ENCODE data around the gene GNAS-AS1. TPM values are rescaled to one million over a fixed set of nuclear protein-coding genes. Genes with fewer than 3 reads are reported as not detected.

GNAS-AS1 gene
- total RNA-seq, 1 experiment from 2014 or later: 0.11 TPM

GRCh38 chr20:58895448-58896180, 44.9 kb upstream of the GNAS-AS1 start:
- Histone ChIP-seq H3K9me2 (replicated peaks; ENCODE audit: low read length) (no peaks in the 10 kb centered on the region), H3F3A (ENCODE audit: low read length, unreplicated experiment) (no peaks in the 10 kb centered on the region), H3K27me3 (ENCODE audit: low read length) (no peaks in the 10 kb centered on the region), H3K27ac (ENCODE audit: low read length) (no peak overlapping the region), H3K4me2 (ENCODE audit: low read length) (peak overlapping the region; percentile 78), H3K9ac (ENCODE audit: low read length) (no peak overlapping the region), H3K4me1 (ENCODE audit: insufficient read depth, low read length) (peaks cover 25% of the 10 kb centered on the region), H3K4me3 (ENCODE audit: low read length) (peak overlapping the region; percentile 91; the same call in 1 of the 2 replicates), H4K20me1 (ENCODE audit: low read length) (peaks cover 54% of the 10 kb centered on the region), H3K36me3 (ENCODE audit: low read depth, low read length) (peaks cover 46% of the 10 kb centered on the region; the same call in 1 of the 2 replicates), H2AFZ (ENCODE audit: low read length) (no peak overlapping the region), H3K79me2 (ENCODE audit: low read length) (peaks cover 87% of the 10 kb centered on the region), H3K9me3 (ENCODE audit: low read length) (no peaks in the 10 kb centered on the region)
- ATAC-seq (no peak), DNase-seq (no peak)
- BruUV-seq (replicated peaks): no TSS peak
- intact Hi-C loops (cut with micrococcal nuclease): no loop called here
- ChIA-PET CTCF (no interaction called here), POLR2A (ENCODE audit: unreplicated experiment) (no interaction called here)
- no peak for TF ChIP-seq EZH2 (IDR thresholded peaks at IDR 0.05; ENCODE audit: low read length, unreplicated experiment)
- TF ChIP-seq CTCF (conservative IDR thresholded peaks at IDR 0.05; ENCODE audit: low read depth, low read length): no peak
- no peak for TF ChIP-seq EZH2phosphoT487 (IDR thresholded peaks at IDR 0.05; ENCODE audit: borderline replicate concordance, low read length)

- no peaks in the 10 kb centered on the region for H3F3A ChIP-seq (ENCODE audit: low read length, unreplicated experiment)
- POLR2A ChIA-PET (ENCODE audit: unreplicated experiment): no interaction called here
- peaks cover 80% of the 10 kb centered on the region for H3K79me2 ChIP-seq (ENCODE audit: low read length)
- peaks cover 45% of the 10 kb centered on the region; the same call in 1 of the 2 replicates for H3K36me3 ChIP-seq (ENCODE audit: low read depth, low read length)
- intact Hi-C loops (cut with micrococcal nuclease): loop anchor here (5.0 kb wide), 2 partner anchors 87 to 137 kb away; partner anchors contain the start of genes ATP5F1E and NELFCD
- no peaks in the 10 kb centered on the region for H3K27me3 ChIP-seq (ENCODE audit: low read length)
- no peak overlapping the region for H2AFZ ChIP-seq (ENCODE audit: low read length)
- no peak for DNase-seq
- CTCF ChIA-PET: no interaction called here
- no peaks in the 10 kb centered on the region for H3K9me2 ChIP-seq (replicated peaks; ENCODE audit: low read length)
- TF ChIP-seq EZH2phosphoT487 (IDR thresholded peaks at IDR 0.05; ENCODE audit: borderline replicate concordance, low read length): no peak
- TF ChIP-seq CTCF (conservative IDR thresholded peaks at IDR 0.05; ENCODE audit: low read depth, low read length): no peak
- TF ChIP-seq EZH2 (IDR thresholded peaks at IDR 0.05; ENCODE audit: low read length, unreplicated experiment): no peak
- H3K9me3 ChIP-seq (ENCODE audit: low read length): no peaks in the 10 kb centered on the region
- no TSS peak for BruUV-seq (replicated peaks)
- no peak overlapping the region for H3K27ac ChIP-seq (ENCODE audit: low read length)
- no peak overlapping the region for H3K9ac ChIP-seq (ENCODE audit: low read length)
- peaks cover 25% of the 10 kb centered on the region for H3K4me1 ChIP-seq (ENCODE audit: insufficient read depth, low read length)
- H3K4me3 ChIP-seq (ENCODE audit: low read length): peak overlapping the region; percentile 91; the same call in 1 of the 2 replicates
- ATAC-seq: no peak
- H3K4me2 ChIP-seq (ENCODE audit: low read length): peak overlapping the region; percentile 78
- peaks cover 47% of the 10 kb centered on the region for H4K20me1 ChIP-seq (ENCODE audit: low read length)
Observed at GRCh38 chr20:58894652-58895447, 44.1 kb upstream of the GNAS-AS1 start.
